Right hindlimb (tissue), 1 donor: Measurements from ENCODE around the gene BLM.
"Not testable (repeated sequence)": the region's sequence is repeated elsewhere in the genome, so short reads cannot be mapped to it uniquely, and the experiment has no call there.

Source experiments
- DNase-seq: peaks from one replicate; pipeline ENCODE4 v3.0.0-alpha.2; 2018

The BLM gene

GRCh38 chr15:90716976-90717821, at the start of gene BLM:
Gene BLM (plus strand): TSS chr15:90717346. CDS start chr15:90747393, 30,047 bp downstream.
- DNase-seq, result peak; percentile 99

GRCh38 chr15:90667755-90668345, 49.3 kb upstream of the BLM start:
- DNase-seq, result not testable (repeated sequence)

DNA sequence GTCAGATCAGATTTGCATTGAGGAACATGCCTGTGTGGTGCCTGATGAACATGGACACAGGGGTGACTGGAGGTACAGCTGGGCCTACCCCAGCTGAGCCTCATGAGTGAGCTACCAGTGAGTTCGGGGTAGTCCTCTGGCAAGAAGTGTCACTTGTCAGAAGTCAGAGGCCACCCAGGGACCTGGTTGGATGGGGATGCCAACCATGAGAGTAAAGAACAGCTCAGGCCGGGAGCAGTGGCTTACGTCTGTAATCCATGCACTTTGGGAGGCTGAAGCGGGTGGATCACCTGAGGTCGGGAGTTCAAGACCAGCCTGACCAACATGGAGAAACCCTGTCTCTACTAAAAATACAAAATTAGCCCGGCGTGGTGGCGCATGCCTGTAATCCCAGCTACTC, 46.5 kb upstream of the BLM start:
- not testable (repeated sequence) for DNase-seq

- no peak for DNase-seq
These were observed 45.9 kb upstream of the BLM start for GRCh38 chr15:90671216-90671615.

- DNase-seq, result not testable (repeated sequence)
These were observed 43.8 kb upstream of the BLM start for GRCh38 chr15:90673357-90673756.

DNA sequence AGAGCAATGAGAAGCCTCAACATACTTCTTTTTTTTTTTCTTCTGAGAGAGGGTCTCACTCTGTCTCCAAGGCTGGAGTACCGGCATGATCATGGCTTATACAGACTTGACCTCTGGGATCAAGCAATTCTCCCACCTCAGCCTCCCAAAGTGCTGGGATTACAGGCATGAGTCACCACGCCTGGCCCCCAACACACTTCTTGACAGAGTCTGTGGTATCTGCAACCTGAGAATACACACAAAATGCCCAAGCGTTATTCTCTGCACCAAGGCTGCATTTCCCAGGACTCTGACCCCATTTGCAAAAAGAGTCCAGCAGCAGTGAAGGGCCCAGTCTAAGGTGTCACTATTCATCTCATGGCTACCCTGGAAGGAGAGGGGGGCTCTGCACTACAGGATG, 42.7 kb upstream of the BLM start:
- DNase-seq, result no peak

DNA sequence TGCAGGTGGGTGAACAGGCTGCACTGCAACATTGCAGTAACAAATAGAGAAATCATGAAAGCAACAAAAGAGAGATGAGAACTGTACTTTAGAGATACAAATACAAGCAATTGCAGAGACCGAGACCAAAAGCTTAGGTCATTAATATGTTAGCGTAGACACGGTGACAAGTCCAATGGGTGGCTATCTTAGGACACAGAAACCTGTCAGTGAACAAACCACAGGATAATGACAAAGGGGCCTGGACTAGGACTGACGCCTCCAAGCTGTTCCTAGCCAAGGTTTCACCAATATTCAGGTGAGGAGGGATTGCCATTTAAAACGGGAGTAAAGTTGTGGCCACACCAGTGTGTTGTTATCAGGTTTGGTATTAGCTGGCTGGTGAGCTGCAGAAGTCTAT, 41.7 kb upstream of the BLM start:
- no peak for DNase-seq

DNA sequence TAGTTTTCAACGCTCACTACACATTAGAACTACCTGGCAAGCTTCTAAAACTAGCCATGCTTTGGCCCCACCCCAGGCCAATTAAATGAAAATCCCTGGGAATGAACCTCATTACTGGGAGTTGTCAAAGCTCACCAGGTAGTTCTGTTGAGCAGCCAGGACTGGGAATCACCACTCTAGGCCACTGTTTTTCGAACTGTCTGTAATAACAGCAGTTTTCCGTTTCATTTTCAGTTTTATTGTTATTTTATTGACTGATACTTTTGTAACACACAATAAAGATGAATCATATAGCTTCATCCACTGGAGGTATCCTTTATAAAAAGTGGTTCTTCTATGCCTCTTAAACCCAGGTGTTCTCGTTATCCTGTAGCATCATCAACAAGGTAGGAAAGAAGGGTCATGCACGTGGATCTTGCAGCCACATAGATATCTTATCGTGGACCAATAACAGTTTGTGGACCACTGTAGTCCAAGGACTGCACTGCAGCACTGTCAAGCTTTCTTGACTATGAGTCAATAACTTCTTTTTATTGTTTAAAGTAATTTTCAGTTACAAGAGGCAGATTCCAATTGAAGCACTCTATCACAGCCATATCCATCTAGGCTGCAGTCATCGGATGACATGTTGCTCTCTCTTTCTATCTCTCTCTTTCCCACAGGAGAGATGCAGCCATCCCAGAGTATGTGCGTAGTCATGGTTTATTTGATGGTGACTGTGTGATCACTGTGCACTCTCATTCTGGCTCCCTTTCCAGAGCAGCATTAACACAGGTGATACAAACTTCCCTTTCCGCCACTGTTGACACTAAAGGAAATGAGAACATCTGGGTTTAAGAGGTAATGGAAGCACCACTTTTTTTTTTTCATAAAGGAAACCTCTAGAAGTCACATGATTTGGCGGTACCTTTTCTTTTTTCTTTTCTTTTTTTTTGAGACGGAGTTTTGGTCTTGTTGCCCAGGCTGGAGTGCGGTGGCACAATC, 39.0 kb upstream of the BLM start:
- DNase-seq, result no peak

- DNase-seq, result no peak
These were observed 37.2 kb upstream of the BLM start for GRCh38 chr15:90679959-90680358.

DNA sequence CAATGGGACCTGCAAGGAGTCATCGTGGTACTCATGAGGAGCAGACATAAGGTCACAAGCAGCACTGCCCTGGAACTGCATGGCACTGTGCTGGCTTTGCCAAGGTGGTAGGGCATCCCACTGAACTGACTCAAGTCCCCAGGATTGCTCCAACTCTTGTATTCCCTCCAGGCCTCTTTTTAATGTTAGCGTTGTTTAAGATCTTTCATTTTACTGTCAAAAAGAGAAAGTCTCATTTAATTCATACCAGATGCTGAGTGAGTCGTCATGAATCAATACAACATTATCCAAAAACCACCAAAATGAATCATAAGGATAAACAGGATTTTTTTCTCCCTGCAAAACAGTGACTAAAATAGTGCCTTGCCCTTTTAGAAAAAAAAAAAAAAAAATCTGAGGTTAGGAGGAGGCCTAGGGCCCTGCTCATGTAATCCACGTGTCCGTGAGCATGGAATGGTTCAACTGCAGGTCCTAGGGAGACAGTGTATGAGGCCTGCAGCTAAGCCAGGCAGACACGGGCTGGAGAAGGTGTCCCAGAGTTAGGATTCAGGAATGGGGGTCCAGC, 36.7 kb upstream of the BLM start:
- DNase-seq, result no peak

GRCh38 chr15:90681056-90681455, 36.1 kb upstream of the BLM start:
- no peak for DNase-seq

- no peak for DNase-seq
These were observed 35.7 kb upstream of the BLM start for GRCh38 chr15:90681480-90681879.

DNA sequence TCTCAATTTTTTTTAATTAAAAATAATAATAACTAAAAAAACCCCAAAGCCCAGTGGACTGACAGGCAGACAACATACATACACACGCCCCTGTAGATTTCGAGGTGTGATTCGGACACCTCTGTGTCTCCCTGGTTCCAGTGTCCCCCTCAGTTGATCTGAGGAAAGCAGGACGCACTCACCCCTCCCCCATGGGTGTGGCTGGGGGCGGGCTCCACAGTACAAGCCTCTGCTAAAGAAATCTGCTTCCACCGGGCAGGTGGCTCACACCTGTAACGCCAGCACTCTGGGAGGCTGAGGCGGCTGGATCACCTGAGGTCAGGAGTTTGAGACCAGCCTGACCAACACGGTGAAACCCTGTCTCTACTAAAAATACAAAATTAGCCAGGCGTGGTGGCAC, 33.8 kb upstream of the BLM start:
- no peak for DNase-seq

GRCh38 chr15:90683876-90684275, 33.3 kb upstream of the BLM start:
- peak; percentile 39 for DNase-seq

- no peak for DNase-seq
These were observed 32.9 kb upstream of the BLM start for GRCh38 chr15:90684281-90684680.

DNA sequence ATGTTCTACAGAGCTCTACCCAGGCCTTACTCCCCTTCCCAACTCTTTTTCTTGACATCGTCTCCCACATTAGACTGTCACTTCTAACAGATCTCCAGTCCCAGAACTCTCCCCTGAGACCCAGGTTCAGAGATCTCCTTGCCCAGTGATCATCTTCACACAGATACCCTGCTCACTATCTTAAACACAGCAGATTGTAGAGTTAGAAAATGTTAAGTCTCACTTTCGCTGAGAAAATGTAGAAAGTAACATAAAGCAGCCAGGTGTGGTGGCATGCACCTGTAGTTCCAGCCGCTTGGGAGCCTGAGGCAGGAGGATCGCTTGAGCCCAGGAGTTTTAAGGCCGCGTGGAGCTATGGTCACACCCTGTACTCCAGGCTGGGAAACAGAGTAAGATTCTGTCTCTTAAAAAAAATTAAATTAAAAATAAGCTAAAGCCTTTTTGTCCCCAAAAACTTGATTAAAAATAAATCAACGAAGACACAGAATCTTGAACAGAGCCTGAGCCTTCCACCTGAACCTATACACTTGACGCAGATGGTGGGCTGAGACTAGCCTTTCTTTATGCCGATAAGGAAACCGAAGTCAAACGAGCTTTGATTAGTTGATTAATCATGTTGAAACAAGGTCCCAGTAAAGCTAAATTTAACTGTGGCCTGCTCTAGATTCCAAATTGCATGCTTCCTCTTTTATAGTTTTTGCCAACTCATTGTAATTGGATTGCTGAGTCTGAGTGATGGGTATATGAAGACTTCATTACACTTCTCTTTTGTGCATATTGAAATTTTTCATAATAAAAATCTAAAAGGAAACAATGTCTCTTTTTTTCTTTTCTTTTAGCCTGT, 31.3 kb upstream of the BLM start:
- no peak for DNase-seq

DNA sequence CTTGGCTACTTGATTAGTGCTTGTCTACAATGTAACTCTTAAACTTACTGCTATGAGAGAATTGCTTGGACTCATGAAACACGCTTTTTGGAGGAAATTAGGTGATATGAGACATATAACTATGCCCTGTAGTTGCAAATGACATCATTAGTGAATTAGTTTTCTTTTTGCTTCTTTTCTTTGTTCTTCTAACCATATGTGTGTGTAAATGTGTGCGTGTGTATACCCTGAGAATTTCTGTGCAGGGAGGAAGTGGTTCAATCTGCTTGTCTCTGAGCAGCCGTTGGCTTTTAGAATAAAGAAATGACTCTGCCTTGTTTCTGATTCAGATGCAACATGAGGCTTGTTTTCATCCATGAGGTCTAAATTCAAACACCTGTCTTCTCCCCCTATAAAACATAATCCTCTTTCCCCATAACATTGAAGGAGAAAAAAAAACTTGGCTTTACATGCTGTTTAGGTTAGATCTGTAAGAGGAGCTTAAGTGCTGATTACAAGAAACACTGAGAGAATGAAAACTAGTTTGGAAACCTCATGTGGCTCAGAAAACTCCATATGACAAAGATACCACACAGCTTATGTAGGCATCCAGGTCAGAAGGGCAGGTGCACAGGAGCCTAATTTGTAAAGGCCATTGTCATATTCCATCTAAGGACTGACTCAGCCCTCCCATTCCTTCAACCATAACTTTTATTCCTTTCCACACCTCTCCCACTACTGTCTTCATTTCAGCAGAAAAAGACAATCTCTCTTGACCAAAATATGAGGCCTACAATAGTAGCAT, 30.5 kb upstream of the BLM start:
- DNase-seq, result no peak

- DNase-seq, result not testable (repeated sequence)
These were observed 27.7 kb upstream of the BLM start for GRCh38 chr15:90689326-90689961.

DNA sequence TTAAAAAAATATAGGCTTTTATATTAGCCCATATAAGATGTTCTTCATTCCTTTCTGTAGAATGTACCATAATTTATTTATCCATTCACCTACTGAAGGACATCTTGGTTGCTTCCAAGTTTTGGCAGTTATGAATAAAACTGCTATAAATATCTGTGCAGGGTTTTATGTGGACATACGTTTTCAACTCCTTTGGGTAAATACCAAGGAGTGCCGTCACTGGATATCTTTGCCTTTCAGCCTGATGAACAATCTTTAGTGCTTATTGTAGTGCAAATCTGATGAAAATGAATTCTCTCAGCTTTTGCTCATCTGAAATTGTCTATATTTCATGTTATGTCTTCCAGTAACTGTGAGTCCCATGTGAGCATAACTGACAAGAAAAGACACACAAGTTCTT, 26.6 kb upstream of the BLM start:
- no peak for DNase-seq

GRCh38 chr15:90691369-90691768, 25.8 kb upstream of the BLM start:
- DNase-seq, result no peak
